ENCODE measurements around the gene PCDH9.

Gene PCDH9

DNA sequence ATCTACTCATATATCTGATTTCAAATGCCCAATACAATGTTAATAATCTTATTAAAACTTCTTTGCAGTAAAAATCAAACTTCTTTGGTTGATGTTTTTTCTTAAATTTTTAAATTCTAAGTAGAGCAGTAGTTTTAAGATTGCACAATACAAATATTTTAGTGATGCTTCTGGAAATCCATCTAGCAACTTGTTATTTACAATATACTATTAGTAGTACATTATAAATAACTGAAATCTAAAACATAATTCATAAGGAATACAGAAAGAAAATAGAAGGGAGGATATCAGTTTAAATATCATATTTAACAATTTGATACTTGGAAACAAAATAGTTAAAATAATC, 569.7 kb downstream of the PCDH9 start:
- in situ Hi-C loops (cut with HindIII; ENCODE audit: low sequenced_read_pairs), result no loop called here
- H3K4me3 ChIP-seq (ENCODE audit: low read depth, low read length), result no peak overlapping the region
- TF ChIP-seq, protein P1, sequence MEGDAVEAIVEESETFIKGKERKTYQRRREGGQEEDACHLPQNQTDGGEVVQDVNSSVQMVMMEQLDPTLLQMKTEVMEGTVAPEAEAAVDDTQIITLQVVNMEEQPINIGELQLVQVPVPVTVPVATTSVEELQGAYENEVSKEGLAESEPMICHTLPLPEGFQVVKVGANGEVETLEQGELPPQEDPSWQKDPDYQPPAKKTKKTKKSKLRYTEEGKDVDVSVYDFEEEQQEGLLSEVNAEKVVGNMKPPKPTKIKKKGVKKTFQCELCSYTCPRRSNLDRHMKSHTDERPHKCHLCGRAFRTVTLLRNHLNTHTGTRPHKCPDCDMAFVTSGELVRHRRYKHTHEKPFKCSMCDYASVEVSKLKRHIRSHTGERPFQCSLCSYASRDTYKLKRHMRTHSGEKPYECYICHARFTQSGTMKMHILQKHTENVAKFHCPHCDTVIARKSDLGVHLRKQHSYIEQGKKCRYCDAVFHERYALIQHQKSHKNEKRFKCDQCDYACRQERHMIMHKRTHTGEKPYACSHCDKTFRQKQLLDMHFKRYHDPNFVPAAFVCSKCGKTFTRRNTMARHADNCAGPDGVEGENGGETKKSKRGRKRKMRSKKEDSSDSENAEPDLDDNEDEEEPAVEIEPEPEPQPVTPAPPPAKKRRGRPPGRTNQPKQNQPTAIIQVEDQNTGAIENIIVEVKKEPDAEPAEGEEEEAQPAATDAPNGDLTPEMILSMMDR (IDR thresholded peaks at IDR 0.05; ENCODE audit: low read depth, low read length), result no peak
- DNase-seq (ENCODE audit: low read depth, low spot score), result no peak

DNA sequence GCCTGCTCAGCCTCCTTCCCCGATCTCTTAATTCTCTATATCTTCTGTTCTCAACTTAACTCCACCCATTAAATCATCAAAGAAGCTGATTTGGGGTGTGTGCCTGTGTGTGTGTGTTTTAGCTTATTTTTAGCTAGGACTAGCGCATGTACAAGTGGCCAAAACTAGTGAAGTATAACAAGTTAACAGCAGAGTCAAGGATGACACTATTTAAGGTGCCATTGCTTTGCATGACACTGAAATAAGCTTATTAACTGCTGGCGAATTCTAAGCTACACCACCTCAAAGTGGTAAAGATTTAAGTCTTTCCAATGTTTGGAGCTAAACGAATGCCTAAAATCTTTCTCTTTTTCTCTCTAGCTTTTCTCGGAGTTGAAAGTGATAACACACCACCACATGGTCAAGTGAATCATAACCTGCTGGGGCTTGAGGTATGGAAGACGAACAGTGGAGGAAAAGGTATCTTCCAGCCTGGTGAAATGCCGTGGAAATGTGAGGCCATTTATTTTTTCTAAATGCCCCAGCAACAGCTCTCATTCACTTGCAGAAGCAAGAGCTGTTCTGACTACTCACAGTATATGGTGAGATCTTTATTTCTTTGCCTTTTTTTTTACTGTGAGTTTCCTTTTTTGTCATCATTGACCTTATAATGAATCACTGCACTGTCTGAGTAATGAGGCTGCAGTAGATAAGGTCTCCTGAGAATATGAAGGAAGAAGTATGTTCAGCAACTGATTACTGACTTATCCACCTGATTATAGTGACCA, 570.3 kb downstream of the PCDH9 start:
- TF ChIP-seq, protein P1 (IDR thresholded peaks at IDR 0.05; ENCODE audit: low read depth, low read length), result no peak
- peak; percentile 70 for DNase-seq (ENCODE audit: low read depth, low spot score)
- in situ Hi-C loops (cut with HindIII; ENCODE audit: low sequenced_read_pairs), result no loop called here
- no peak overlapping the region for H3K4me3 ChIP-seq (ENCODE audit: low read depth, low read length)

DNA sequence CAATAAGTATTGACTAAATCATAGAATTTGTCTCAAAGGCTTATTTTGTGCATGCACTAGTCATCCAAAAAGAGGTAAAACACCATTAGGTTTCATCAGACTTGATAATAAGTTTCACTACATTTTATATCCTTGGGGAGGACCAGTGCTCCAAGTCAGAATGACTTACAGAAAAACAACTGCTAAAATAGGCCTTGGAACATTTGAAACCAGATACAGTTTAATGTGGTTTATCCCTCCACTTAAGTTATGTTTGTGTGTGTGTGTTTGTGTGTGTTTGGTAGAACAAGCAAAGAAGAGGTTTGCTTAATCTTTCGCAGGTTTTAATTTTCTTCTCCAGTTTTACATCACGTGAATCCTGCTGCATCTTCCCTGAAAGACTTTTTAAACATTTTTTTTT, 570.9 kb downstream of the PCDH9 start:
- in situ Hi-C loops (cut with HindIII; ENCODE audit: low sequenced_read_pairs), result no loop called here
- H3K4me3 ChIP-seq (ENCODE audit: low read depth, low read length), result no peak overlapping the region
- TF ChIP-seq, protein P1 (IDR thresholded peaks at IDR 0.05; ENCODE audit: low read depth, low read length), result no peak
- DNase-seq (ENCODE audit: low read depth, low spot score), result peak; percentile 63

DNA sequence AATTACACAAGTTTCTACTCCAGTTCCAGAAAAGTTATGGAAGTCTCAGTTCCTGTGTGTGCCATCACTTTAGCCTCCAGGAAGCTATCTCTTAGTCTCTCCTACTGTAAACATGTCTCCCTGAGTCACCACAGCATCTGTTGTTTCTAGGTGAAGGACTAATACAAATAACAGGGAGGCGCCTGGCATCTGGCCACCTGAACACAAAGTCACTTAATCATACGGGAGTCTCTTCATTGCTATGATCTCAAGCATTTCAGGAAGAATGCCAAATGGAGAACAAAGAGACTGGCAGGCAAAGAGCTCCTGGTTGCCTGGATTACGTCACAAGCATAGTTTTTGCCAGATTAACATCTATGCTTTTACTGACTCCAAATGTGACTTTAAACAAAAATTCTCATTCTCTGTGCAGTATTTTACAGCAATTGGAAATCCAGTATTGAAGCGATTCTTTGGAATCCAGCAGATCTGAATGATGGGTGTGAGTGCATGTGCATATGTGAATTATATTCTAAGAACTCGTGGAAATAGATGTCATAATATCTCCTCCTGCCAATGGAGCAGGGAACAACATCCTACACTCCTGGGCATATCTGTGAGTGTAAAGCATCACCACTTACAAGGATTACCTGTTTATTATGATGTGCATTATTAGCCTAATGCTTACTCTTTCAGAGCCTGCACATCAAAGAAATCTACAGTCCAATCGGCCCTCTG, 572.8 kb downstream of the PCDH9 start:
- H3K4me3 ChIP-seq (ENCODE audit: low read depth, low read length), result no peak overlapping the region
- peak; percentile 98 for DNase-seq (ENCODE audit: low read depth, low spot score)
- TF ChIP-seq, protein P1 (IDR thresholded peaks at IDR 0.05; ENCODE audit: low read depth, low read length), result no peak
- in situ Hi-C loops (cut with HindIII; ENCODE audit: low sequenced_read_pairs), result no loop called here

DNA sequence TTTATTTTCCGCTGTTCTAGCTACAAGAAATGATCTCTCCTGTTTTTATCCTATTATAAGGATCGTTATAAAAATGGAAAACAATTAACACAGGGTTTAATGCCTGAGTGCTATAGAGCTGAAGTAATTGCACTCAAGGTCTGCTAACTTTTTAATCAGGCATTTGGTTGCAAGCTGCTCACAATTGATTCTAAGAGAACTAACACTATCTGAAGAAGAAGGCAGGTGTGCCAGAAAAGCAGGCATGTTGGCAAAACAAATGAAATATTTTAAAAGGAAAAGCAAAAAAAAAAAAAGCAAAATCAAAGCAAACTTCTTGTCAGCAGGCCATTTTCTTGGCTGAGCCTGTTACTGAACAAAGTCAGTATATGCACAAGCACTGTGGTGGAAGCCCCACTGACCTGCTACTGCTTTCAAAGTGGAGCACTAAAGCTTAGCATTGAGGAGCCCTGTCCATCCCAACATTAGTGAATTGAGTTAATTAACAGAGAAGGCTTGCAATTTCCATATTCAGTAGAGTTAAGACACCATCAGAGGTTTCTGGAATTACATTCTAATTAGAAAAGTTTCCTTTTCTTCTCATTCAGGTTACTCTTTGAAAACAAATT, 574.2 kb downstream of the PCDH9 start:
- in situ Hi-C loops (cut with HindIII; ENCODE audit: low sequenced_read_pairs), result no loop called here
- TF ChIP-seq, protein P1 (IDR thresholded peaks at IDR 0.05; ENCODE audit: low read depth, low read length), result no peak
- no peak for DNase-seq (ENCODE audit: low read depth, low spot score)
- no peak overlapping the region for H3K4me3 ChIP-seq (ENCODE audit: low read depth, low read length)

DNA sequence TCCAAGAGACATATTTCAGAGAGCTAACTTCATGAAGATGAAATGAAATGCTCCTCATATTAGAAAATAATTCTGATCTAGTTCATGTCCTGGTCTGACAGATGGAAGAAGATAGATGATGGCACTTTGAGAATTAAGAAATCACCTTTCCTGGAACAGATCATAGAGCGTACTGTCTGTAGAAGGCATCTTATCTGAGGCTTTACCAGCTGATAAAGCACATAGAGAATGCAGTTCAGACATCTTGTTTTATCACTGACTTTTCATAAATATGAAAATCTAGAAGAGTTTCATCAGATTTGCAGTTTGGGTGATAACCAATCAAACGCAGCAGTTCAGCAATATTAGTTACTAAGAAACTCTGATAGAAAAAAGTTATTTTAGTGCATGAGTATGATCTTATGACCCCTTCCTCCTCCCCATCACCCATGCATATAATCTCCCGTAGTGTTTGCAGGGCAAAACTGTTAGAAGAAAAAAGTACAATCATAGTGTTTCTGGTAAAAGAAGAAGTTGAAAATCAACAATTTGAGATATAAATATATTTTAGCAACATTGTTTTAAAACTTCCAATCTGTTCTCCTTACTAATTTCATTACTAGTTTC, 585.2 kb downstream of the PCDH9 start:
- in situ Hi-C loops (cut with HindIII; ENCODE audit: low sequenced_read_pairs), result no loop called here
- no peak overlapping the region for H3K4me3 ChIP-seq (ENCODE audit: low read depth, low read length)
- TF ChIP-seq, protein P1 (IDR thresholded peaks at IDR 0.05; ENCODE audit: low read depth, low read length), result no peak
- DNase-seq (ENCODE audit: low read depth, low spot score), result no peak

All from astrocyte of the spinal cord (primary cell).